Stimulated activated CD8-positive, alpha-beta memory T cell treated with anti-CD3 and anti-CD28 coated beads, Interleukin-7, amount 100 ng/mL, for 48 hours (primary cell): ENCODE data around the gene ATP1A1.

Experiments
- DNase-seq, 2 donors: peaks; one replicate each; pipeline ENCODE4 v3.0.0-alpha.2; 2020; ENCODE audit warnings: low read depth in 1 of 2; ENCODE audit errors: extremely low read depth in 1 of 2

The ATP1A1 gene

GRCh38 chr1:116412480-116412798 is 39.4 kb downstream of the ATP1A1 start:
- DNase-seq: no peak

GRCh38 chr1:116412898-116413297 is 39.9 kb downstream of the ATP1A1 start:
- DNase-seq: no peak

DNA sequence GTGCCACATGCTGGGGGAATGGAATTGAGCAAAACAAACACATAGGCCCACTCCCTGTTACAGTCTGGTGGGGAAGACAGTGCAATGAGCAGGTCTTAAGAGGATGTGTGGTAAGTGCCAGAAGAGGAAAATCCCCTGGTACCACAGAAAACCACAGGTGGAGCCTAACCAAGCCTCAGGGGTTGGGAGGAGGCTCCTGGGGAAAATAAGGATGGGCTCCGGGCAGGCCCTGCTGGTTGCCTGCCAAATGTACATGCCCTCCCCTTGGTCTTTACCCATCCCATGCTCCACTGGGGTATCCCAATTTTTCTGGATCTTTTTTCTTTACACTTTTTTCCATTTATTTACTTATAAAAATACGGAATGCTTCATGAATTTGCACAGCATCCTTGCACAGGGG is 40.4 kb downstream of the ATP1A1 start:
- no peak for DNase-seq

- no peak for DNase-seq
Observed at GRCh38 chr1:116414364-116414763, 41.3 kb downstream of the ATP1A1 start.

DNA sequence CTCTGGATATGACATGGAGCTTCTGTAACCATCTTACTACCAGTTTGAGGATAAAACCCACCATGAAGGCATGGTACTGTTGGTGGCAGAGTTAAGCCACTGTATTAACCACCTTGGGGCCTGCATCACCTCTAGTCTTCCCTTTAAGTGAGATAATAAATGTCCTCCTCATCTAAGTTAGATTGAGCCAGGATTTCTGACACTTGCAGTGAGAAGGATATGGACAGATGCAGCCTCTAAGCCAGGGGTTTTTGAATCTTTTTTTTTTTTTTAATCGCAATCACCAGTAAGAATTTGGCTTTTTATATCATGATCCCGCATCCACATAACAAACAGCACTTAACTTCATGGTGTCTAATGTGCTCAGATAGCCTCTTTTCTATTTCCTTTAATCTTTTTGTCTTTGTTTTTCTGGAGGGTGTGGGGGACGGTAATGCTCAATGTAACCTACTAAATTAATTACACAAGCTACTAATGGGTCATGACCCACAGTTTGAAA is 42.2 kb downstream of the ATP1A1 start:
- DNase-seq: no peak

- DNase-seq: no peak
Observed at GRCh38 chr1:116415699-116416533, 42.9 kb downstream of the ATP1A1 start.

- no peak for DNase-seq
Observed at GRCh38 chr1:116416854-116417513, 43.9 kb downstream of the ATP1A1 start.

GRCh38 chr1:116417678-116418077 is 44.6 kb downstream of the ATP1A1 start:
- no peak for DNase-seq

DNA sequence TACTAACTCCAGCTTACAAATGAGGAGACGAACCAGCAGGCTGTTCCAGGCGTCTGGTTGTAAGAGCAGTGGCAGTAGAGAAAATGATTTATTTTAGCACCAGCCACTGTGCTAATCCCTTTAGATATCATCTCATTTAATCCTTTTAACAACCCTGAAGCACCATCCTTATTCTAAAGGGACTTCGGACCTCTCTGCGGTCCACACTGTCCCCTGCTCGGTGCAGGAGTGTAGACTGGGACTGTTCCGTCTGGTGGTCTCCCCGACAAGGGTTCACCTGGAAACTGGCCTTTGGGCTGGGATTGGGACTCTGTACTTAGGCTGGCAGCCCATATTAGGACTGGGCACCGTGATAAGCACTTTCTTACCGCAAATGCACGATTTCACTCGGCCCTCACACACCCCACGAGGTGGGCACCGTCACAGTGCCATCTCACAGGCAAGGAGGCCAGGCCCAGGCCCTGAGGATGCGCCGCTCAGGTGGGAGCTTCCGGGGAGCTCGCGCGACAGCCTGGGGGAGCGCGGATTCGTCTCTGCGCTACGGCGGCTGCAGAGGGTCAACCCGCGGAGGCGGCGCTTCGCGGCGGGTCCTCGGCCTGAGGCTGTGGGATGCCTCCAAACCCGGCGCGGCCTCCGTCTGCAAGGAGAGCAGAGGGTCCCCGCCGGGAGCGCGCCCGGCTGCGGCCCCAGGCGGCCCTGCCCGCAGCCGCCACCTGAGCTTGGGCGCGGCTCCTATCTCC is 45.2 kb downstream of the ATP1A1 start:
- DNase-seq: peak; percentile 76 to 77

- no peak for DNase-seq
Observed at GRCh38 chr1:116420417-116421200, 47.6 kb downstream of the ATP1A1 start.

DNA sequence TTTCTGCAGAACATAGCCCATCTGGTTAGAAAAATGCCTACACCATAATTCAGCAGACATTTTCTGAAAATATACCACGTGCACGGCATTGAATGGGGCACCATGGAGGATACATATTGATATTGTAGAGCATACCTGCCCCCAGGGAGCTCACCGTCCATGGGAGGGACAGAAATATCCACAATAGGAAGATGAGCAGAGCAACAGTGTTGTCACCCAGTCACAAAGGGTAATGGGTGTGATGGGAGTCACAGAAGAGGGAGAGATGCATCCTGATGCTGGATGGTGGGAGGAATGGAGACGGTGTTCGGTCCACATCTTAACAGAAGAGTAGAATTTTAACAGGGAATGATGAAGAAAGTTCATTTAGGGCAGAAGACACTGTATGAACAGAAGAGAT is 51.4 kb downstream of the ATP1A1 start:
- DNase-seq: no peak

GRCh38 chr1:116424863-116425262 is 51.8 kb downstream of the ATP1A1 start:
- no peak for DNase-seq

DNA sequence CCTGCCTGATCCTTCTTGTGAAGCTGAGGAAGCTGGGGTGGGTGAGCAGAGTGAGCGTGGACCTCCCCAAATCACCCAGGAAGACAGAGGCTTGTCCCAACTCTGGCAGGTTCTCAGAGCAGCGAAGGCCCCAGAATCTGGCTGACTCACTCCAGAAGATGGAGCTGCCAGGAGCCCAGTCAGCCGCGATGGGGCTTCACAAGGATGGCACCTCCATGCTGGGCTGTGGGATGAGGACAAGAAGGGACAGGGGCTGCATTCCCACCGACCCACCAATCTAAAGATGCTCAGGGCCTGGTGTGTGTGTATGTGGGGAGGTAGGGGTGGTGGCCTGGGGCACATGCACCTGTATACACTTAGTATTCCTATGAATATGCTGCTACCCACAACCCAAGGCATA is 52.9 kb downstream of the ATP1A1 start:
- no peak for DNase-seq

GRCh38 chr1:116426401-116426800 is 53.4 kb downstream of the ATP1A1 start:
- no peak for DNase-seq

GRCh38 chr1:116428576-116428975 is 55.5 kb downstream of the ATP1A1 start:
- no peak for DNase-seq

DNA sequence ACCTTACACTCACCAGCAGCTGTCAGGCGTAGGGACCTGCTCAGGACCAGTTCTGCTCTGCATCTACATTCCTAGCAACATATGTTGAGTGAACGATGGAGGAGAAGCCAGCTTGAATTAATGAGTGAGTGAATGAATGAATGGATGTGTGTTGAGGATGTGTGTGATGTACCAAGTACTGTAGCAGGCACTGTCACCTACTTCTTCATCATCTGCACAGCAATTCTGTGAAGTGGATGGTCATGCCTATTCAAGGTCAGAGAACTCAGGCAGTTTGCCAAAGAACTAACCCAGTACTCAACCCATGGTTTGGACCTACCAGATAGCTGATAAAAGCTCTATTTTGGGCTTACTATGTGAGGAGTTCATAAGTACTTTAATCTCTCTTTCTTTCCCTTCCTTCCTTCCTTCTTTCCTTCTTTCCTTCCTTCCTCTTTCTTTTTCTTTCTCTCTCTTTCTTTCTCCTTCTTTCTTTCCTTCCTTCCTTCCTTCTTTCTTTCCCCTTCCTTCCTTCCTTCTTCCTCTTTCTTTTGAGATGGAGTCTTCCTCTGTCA is 56.9 kb downstream of the ATP1A1 start:
- no peak for DNase-seq

DNA sequence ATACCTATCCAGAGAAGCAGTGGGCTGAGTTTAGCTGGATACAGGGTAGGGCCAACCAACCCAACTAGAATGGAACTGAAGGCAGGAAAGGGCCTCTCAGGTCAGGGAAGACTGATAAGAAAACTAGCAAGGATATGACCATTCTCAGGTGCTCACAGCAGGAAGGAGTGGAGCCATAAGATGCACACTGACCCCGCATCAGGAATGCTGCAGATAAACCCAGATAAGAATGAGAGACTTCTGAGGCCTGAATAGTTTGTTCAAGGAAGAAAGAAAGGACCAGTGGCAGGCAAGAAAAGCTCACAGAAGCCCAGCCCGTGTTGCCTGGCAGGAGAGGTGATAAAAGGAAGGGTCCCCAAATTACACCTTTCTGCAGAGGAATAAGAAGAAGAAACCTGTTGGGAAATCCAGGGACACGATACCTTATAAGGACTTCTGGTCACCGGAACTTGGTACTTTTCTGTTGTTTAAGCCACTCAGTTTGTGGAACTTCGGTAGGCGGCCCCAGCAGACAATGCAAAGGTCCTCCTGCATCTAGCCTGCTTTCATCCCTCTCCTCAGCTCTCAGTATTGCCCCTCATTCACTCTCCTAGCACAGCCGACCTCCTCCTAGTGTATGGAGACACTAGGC is 58.9 kb downstream of the ATP1A1 start:
- no peak for DNase-seq

DNA sequence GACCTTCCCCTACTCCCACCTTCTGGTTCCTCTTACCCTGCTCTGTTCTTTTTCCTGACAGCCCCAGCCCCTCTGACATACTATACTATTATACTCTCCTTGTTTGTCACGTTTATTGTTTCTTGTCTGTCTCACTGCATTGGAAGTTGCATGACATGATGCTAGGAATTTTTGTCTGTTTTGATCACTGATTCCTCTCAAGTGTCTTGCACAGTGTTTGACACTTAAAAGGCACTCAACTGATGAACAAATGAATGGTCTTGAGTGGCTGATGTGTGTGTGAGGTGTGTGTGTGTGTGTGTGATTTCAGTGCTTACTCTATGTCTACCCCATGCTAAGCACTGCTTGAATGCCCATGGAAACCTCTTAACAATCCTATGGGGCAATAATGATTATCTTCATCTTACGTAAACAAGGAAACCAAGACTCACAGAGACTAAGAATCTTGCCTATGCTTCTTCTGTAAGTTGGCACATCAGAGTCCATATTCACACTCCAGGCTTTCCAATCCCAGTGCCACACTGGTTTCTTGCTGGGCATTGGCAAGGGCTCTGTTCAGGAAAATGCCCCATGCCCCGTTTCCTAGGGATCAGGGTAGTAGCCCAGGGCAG is 59.7 kb downstream of the ATP1A1 start:
- DNase-seq: no peak
